Fibroblast of pulmonary artery (primary cell): Measurements from ENCODE around the gene C1orf52.

Experiments used
- DNase-seq: peaks from one replicate; pipeline ENCODE4 v3.0.0-alpha.2; 2010; ENCODE audit warnings: low read depth
- H3K4me3 ChIP-seq: replicated peaks from 2 replicates; pipeline ENCODE4 v1.5.1; 2011; ENCODE audit warnings: low read depth, mild to moderate bottlenecking, control low read depth, low read length, moderate library complexity
- TF ChIP-seq, protein P1 (sequence below): IDR thresholded peaks from 2 replicates; pipeline ENCODE4 v1.5.1; 2011; ENCODE audit warnings: mild to moderate bottlenecking, control low read depth, low read length, inconsistent platforms; ENCODE audit errors: missing control alignments

The C1orf52 gene

DNA sequence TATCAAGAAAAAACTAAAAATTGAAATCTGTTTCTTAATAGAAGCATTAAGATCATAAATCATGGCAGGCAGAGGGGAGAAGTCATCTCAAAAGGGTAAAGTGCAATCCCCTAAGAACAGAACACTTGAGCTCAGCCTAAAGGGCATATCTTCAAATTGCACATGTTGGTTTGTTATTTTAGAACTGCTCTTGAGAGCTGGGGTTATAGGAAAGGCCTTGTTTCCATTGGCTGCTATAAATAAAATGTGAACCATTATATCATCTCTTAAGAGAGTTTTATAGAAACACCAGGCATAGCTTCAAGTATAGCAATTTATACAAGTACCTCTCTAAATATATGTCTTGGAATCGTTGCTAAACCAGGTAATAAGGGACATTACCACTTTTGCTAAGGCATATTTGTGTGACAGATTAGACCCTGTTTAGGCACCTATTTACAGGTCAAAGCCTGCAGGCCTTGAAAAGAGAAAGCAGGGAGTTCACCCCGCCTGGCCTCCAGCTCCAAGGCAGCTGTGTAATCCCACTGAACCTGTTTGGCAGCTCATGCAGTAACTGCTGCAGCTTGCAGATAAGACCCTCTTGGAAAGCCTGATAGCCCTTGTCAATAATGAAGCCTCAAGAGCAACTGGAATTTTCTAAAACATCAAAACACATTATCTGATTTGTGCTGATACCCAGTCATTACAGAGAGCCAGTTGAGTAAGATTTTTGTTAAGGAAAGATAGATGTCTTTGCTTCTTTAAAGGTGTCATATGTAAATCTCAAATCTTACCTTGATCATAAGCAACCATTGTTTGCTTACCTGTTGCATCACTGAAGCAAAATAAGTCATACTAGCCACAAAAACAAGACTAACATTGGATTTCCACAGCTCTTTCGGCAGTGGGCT, 34.5 kb downstream of the C1orf52 start:
- no peak overlapping the region for H3K4me3 ChIP-seq
- DNase-seq = no peak
- TF ChIP-seq, protein P1, sequence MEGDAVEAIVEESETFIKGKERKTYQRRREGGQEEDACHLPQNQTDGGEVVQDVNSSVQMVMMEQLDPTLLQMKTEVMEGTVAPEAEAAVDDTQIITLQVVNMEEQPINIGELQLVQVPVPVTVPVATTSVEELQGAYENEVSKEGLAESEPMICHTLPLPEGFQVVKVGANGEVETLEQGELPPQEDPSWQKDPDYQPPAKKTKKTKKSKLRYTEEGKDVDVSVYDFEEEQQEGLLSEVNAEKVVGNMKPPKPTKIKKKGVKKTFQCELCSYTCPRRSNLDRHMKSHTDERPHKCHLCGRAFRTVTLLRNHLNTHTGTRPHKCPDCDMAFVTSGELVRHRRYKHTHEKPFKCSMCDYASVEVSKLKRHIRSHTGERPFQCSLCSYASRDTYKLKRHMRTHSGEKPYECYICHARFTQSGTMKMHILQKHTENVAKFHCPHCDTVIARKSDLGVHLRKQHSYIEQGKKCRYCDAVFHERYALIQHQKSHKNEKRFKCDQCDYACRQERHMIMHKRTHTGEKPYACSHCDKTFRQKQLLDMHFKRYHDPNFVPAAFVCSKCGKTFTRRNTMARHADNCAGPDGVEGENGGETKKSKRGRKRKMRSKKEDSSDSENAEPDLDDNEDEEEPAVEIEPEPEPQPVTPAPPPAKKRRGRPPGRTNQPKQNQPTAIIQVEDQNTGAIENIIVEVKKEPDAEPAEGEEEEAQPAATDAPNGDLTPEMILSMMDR = no peak

DNA sequence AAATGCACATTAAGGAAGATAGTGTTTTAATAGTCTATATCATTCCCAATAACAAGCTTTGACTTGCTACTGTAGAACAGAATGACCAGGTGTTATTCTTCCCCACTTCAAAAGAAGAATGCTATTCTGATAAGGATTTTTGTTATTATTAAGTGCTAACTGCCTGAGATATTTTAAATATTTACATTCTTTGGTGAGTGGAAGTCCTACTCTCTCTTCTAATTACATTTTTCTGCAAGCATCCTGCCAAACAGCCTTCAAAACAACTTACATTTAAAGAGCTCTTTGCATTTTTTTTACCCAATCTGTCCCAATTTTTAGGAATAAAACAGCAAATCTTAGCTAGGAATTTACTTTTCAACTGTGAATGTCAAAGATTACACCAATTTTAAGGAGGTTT, 35.2 kb downstream of the C1orf52 start:
- DNase-seq = no peak
- TF ChIP-seq, protein P1 = no peak
- no peak overlapping the region for H3K4me3 ChIP-seq

DNA sequence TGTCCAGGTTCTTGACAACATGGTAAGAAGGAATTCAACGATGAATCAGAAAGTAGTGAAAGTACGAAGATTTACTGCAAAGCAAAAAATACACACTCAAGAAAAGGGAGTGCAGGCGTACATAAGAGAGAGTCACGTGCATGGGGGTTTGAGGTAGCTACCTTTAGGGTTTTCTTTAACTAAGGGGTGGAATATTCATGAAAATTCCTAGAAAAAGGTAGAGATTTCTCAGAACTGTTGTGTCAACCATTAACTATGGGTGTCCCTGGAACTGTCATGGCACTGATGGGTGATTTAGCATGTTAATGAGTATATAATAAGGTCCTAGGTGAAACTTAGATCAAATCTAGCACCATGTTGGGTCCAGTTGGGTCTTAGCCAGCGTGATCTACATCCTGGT, 36.1 kb downstream of the C1orf52 start:
- no peak for DNase-seq
- TF ChIP-seq, protein P1 = no peak
- H3K4me3 ChIP-seq = no peak overlapping the region

DNA sequence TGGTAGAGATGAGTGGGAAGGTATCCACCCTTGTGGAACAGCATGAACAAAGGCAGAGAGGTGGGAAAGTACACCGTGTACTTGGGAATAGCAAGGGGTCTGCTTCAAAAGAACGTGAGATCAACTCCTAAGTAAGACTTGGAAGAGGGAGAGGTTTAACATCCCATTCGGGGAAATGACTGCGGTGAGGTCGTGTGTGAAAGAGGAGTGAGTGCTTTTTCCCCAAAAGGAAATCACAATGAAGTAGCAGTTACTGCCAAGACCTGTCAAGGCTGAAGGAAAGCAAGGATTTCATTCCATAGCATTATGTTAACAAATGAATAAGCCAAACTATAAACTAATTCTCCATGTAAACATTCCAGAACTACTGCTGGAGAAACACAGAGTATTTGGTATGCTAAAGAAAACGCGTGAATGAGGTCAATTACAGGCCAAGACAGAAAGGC, 38.7 kb downstream of the C1orf52 start:
- no peak overlapping the region for H3K4me3 ChIP-seq
- peak; percentile 60 for DNase-seq
- TF ChIP-seq, protein P1 = no peak

DNA sequence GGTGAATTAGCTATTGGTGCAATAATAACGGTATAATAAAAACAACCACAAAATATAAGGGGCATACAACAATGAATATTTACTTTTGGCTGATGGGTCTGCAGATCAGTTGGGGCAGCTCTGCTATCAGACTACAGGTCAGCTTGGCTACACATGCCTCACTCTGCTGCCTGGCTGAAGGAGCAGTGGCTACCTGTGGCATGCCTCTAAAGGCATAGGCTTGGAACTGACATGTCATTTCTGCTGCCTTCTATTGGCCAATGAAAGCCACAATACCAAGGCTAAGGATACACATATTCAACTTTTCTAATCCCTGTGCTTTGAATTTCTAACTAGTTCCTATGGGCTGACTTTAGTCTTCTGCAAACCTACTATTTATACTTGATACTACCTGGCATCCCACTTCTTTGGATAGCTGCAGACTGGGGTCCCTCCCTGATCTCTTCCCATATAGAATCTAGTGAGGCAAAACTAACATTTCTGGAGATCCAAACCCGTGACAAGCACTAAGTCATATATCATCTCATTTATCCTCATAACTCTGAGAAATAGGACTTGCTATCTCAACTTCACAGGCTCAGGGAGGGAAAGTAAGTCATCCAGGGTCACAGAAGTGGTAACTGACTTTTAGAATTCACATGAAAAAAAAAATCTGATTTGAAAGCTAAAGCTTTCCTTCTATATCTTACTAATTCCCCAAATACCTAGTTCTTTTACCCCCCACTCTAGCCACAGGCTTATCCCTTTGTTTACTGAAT, 39.4 kb downstream of the C1orf52 start:
- TF ChIP-seq, protein P1 = no peak
- no peak for DNase-seq

DNA sequence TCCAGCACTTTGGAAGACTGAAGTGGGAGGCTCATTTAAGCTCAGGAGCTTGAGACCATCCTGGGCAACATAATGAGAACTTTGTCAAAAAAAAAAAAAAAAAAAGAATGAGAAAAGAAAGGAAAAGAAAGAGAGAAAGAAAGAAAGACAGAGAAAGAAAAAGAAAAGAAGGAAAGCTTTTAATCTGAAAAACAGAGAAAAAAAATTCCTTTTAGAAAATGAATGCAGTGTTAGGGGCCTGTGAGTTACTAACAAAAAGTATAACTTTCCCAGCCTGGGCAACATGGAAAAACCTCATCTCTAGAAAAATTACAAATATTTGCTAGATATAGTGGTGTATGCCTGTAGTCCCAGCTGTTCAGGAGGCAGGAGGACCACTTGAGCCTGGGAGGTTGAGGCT, 42.8 kb downstream of the C1orf52 start:
- TF ChIP-seq, protein P1 = no peak
- no peak for DNase-seq
- no peak overlapping the region for H3K4me3 ChIP-seq

More for the DNA sequence above, 39.4 kb downstream of the C1orf52 start:
- H3K4me3 ChIP-seq = no peak overlapping the region
